Motor neuron (in vitro differentiated cells): ENCODE results near the gene OR10A2. TPM values are rescaled to one million over a fixed set of nuclear protein-coding genes. Genes with fewer than 3 reads are reported as not detected.
"Not testable (repeated sequence)": the region's sequence is repeated elsewhere in the genome, so short reads cannot be mapped to it uniquely, and the experiment has no call there.

Experiments used
- ATAC-seq, 8 experiments: fragments of 200-7000 bp; cut with Tn5 transposase; replicated peaks in 6 of 8; 2 replicates each; pipeline ENCODE4 v1.8.0; 2021; ENCODE audit warnings: mild to moderate bottlenecking in 8 of 8, moderate library complexity in 8 of 8
- H3K27ac ChIP-seq, 2 donors: fragments of 250-450 bp; sonication (Bioruptor Pico); 2 replicates each; pipeline ENCODE4 v1.9.0; 2021; ENCODE audit warnings: antibody characterized with exemption in 2 of 2, mild to moderate bottlenecking in 2 of 2, moderate library complexity in 1 of 2
- H3K4me1 ChIP-seq, 2 donors: fragments of 250-450 bp; sonication (Bioruptor Pico); replicated peaks in 1 of 2; 2 replicates each; pipeline ENCODE4 v1.6.1; 2021; ENCODE audit warnings: antibody characterized with exemption in 2 of 2, mild to moderate bottlenecking in 2 of 2, moderate library complexity in 1 of 2
- H3K4me3 ChIP-seq, 5 donors: fragments of 250-450 bp; sonication (Bioruptor Pico); 2 replicates each; pipeline ENCODE4 v1.9.0; 2021; ENCODE audit warnings: antibody characterized with exemption in 5 of 5, mild to moderate bottlenecking in 5 of 5, moderate library complexity in 4 of 5
- WGBS, 10 experiments: fragments of 450-650 bp; shearing (Covaris generic); methylation state at CpG; one replicate each; pipeline ENCODE4 v1.0.0; 2022; 5-methylcytosine and 5-hydroxymethylcytosine counted together
- in situ Hi-C, 9 experiments: fragments of 400-800 bp; cut with MboI; loops; one replicate each; pipeline ENCODE4 v1.15.0; 2021; ENCODE audit warnings: low sequenced_read_pairs in 9 of 9, low pct_unique_long_range_greater_than_20kb in 2 of 9; ENCODE audit not compliant: unreplicated experiment in 9 of 9
- total RNA-seq, 8 experiments: library from RNA; unstranded; fragments of 300-600 nt; gene quantifications; 2 replicates each; pipeline versions ENCODE4 v1.2.3 to v1.2.4, GENCODE V29; 2022

Gene OR10A2
- total RNA-seq, 8 experiments from 2014 or later: 0.05 to 1.3 (median 0.50) TPM; not detected in 1

GRCh38 chr11:6850526-6850925, 12.3 kb upstream of the OR10A2 start:
- no peak for ATAC-seq
- WGBS, 10 experiments: 31 to 100% (median 88%) methylated on average over 1 to 2 of the region's 2 CpGs

GRCh38 chr11:6854801-6855200, 8.1 kb upstream of the OR10A2 start:
- ATAC-seq, H3K27ac ChIP-seq, in situ Hi-C loops, H3K4me1 ChIP-seq, H3K4me3 ChIP-seq: not testable (repeated sequence)
- WGBS, 10 experiments: 50 to 97% (median 87%) methylated on average over 2 to 6 of the region's 6 CpGs; no CpG with 5 or more reads in 1 of the 10 experiments

More at GRCh38 chr11:6850526-6850925, 12.3 kb upstream of the OR10A2 start:
- in situ Hi-C loops: no loop called here
- Histone ChIP-seq H3K27ac (no peak overlapping the region), H3K4me1 (no peaks in the 10 kb centered on the region), H3K4me3 (no peak overlapping the region)

GRCh38 chr11:6855971-6856541, 6.8 kb upstream of the OR10A2 start:
- Histone ChIP-seq H3K4me1 (no peaks in the 10 kb centered on the region), H3K4me3 (no peak overlapping the region), H3K27ac (no peak overlapping the region)
- in situ Hi-C loops: no loop called here
- WGBS, 10 experiments: 70% methylated on average over 1 of the region's 1 CpG; no CpG with 5 or more reads in 9 of the 10 experiments
- peak in 2 of 8 experiments; percentile 81 to 91 for ATAC-seq

GRCh38 chr11:6856871-6857270, 6.0 kb upstream of the OR10A2 start:
- WGBS, 10 experiments: 7 to 82% (median 47%) methylated on average over 1 to 3 of the region's 3 CpGs
- Histone ChIP-seq H3K4me3 (no peak overlapping the region), H3K4me1 (no peaks in the 10 kb centered on the region), H3K27ac (no peak overlapping the region)
- in situ Hi-C loops: no loop called here
- ATAC-seq: peak in 2 of 8 experiments; percentile 38 to 41

- Histone ChIP-seq H3K4me1 (no peaks in the 10 kb centered on the region), H3K27ac (no peak overlapping the region), H3K4me3 (no peak overlapping the region)
- WGBS, 10 experiments: 44 to 100% (median 88%) methylated on average over 1 of the region's 1 CpG; no CpG with 5 or more reads in 1 of the 10 experiments
- in situ Hi-C loops: no loop called here
- peak in 7 of 8 experiments; percentile 56 to 85 (median 78) for ATAC-seq
Observed at GRCh38 chr11:6864438-6864837, 1.6 kb downstream of the OR10A2 start.

- WGBS, 10 experiments: 0 to 100% (median 73%) methylated on average over 1 of the region's 1 CpG; no CpG with 5 or more reads in 1 of the 10 experiments
- Histone ChIP-seq H3K4me1 (no peaks in the 10 kb centered on the region), H3K27ac (no peak overlapping the region), H3K4me3 (no peak overlapping the region)
- ATAC-seq: peak in 3 of 8 experiments; percentile 47 to 99 (median 97)
- in situ Hi-C loops: no loop called here
Observed at GRCh38 chr11:6871278-6871677, 8.4 kb downstream of the OR10A2 start.

- Histone ChIP-seq H3K27ac (no peak overlapping the region), H3K4me1 (no peaks in the 10 kb centered on the region), H3K4me3 (no peak overlapping the region)
- 0 to 100% (median 80%) methylated on average over 1 to 2 of the region's 2 CpGs; no CpG with 5 or more reads in 1 of the 10 experiments for WGBS, 10 experiments
- in situ Hi-C loops: no loop called here
- no peak for ATAC-seq
Observed at GRCh38 chr11:6875761-6876160, 12.9 kb downstream of the OR10A2 start.

- Histone ChIP-seq H3K27ac (no peak within 1 kb of the TSS), H3K4me1 (no peaks in the 10 kb centered on the region), H3K4me3 (no peak within 1 kb of the TSS)
- in situ Hi-C loops: no loop called here
- no peak for ATAC-seq
- 0 to 90% (median 71%) methylated on average over 1 of the region's 1 CpG; no CpG with 5 or more reads in 1 of the 10 experiments for WGBS, 10 experiments
Observed at GRCh38 chr11:6876325-6876724, 13.5 kb downstream of the OR10A2 start, which contains the start of gene OR10A4. Gene OR10A4 (plus strand): TSS chr11:6876625. CDS start chr11:6876648, 23 bp downstream.

GRCh38 chr11:6876914-6877313, 14.1 kb downstream of the OR10A2 start:
- no peak for ATAC-seq
- Histone ChIP-seq H3K27ac (no peak overlapping the region), H3K4me3 (no peak overlapping the region), H3K4me1 (no peaks in the 10 kb centered on the region)
- WGBS, 10 experiments: 23 to 100% (median 74%) methylated on average over 2 to 3 of the region's 3 CpGs; no CpG with 5 or more reads in 7 of the 10 experiments
- in situ Hi-C loops: no loop called here

- no peak for ATAC-seq
- in situ Hi-C loops: no loop called here
- Histone ChIP-seq H3K4me1 (no peaks in the 10 kb centered on the region), H3K27ac (no peak overlapping the region), H3K4me3 (no peak overlapping the region)
Observed at GRCh38 chr11:6882751-6883150, 19.9 kb downstream of the OR10A2 start.

GRCh38 chr11:6887711-6888110, 24.9 kb downstream of the OR10A2 start:
- WGBS, 10 experiments: 50 to 100% (median 91%) methylated on average over 1 to 3 of the region's 5 CpGs; no CpG with 5 or more reads in 4 of the 10 experiments
- H3K4me3 ChIP-seq, ATAC-seq, in situ Hi-C loops, H3K27ac ChIP-seq, H3K4me1 ChIP-seq: not testable (repeated sequence)

GRCh38 chr11:6888830-6889229, 26.0 kb downstream of the OR10A2 start:
- Histone ChIP-seq H3K4me3 (no peak overlapping the region), H3K4me1 (no peaks in the 10 kb centered on the region), H3K27ac (no peak overlapping the region)
- WGBS, 10 experiments: 28 to 100% (median 63%) methylated on average over 1 to 4 of the region's 4 CpGs
- in situ Hi-C loops: no loop called here
- no peak for ATAC-seq

- Histone ChIP-seq H3K4me1 (no peaks in the 10 kb centered on the region), H3K4me3 (no peak overlapping the region), H3K27ac (no peak overlapping the region)
- 33 to 100% (median 86%) methylated on average over 1 of the region's 1 CpG; no CpG with 5 or more reads in 4 of the 10 experiments for WGBS, 10 experiments
- ATAC-seq: no peak
- in situ Hi-C loops: no loop called here
Observed at GRCh38 chr11:6889835-6890234, 27.0 kb downstream of the OR10A2 start.

GRCh38 chr11:6892400-6892799, 29.5 kb downstream of the OR10A2 start, which contains the start of gene OR2D2:
Gene OR2D2 (minus strand): TSS chr11:6892500. CDS start chr11:6892500, 0 bp downstream.
- ATAC-seq: no peak
- H3K4me3 ChIP-seq: no peak within 1 kb of the TSS
- 0 to 100% (median 83%) methylated on average over 1 to 2 of the region's 2 CpGs; no CpG with 5 or more reads in 4 of the 10 experiments for WGBS, 10 experiments
- no peaks in the 10 kb centered on the region for H3K4me1 ChIP-seq
- in situ Hi-C loops: no loop called here
- no peak within 1 kb of the TSS for H3K27ac ChIP-seq
